GM19324 (cell line): ENCODE measurements around the gene ZNF66.
"Not testable (repeated sequence)": the region's sequence is repeated elsewhere in the genome, so short reads cannot be mapped to it uniquely, and the experiment has no call there.

Experiments used
- ATAC-seq: cut with Tn5 transposase; IDR thresholded peaks from one replicate; pipeline ENCODE4 v1.9.1; 2021; ENCODE audit warnings: mild to moderate bottlenecking, moderate library complexity; ENCODE audit not compliant: unreplicated experiment, low FRiP score

Gene ZNF66

GRCh38 chr19:20776083-20777076, at the start of gene ZNF66:
TSS of gene ZNF66 (plus strand) at chr19:20776304. CDS start at chr19:20776448, 144 bp downstream.
- ATAC-seq: peak; percentile 95

GRCh38 chr19:20750169-20750568, 25.9 kb upstream of the ZNF66 start:
- not testable (repeated sequence) for ATAC-seq

GRCh38 chr19:20752291-20752690, 23.8 kb upstream of the ZNF66 start:
- not testable (repeated sequence) for ATAC-seq

GRCh38 chr19:20769225-20769736, 6.8 kb upstream of the ZNF66 start:
- not testable (repeated sequence) for ATAC-seq

GRCh38 chr19:20787786-20788185, 11.7 kb downstream of the ZNF66 start:
- no peak for ATAC-seq

GRCh38 chr19:20791806-20792205, 15.7 kb downstream of the ZNF66 start:
- ATAC-seq: no peak

- ATAC-seq: not testable (repeated sequence)
These were observed 30.5 kb downstream of the ZNF66 start for GRCh38 chr19:20806311-20807262.

GRCh38 chr19:20840371-20840770, 64.3 kb downstream of the ZNF66 start:
- no peak for ATAC-seq
